GM23338 (cell line): ENCODE measurements around the gene ZKSCAN4. TPM values are rescaled to one million over a fixed set of nuclear protein-coding genes. Genes with fewer than 3 reads are reported as not detected.

ENCODE experiments used
- ATAC-seq: fragments of 200-7000 bp; cut with Tn5 transposase; 3 replicates; pipeline ENCODE4 v1.9.1; 2020
- DNase-seq: peaks from one replicate; pipeline ENCODE4 v3.0.0-alpha.2; 2015; ENCODE audit warnings: low spot score
- H2AFZ ChIP-seq: fragments of 200-600 bp; sonication (generic); 2 replicates; pipeline ENCODE4 v1.8.0; 2016; ENCODE audit warnings: antibody characterized with exemption, mild to moderate bottlenecking, moderate library complexity
- H3F3A ChIP-seq: fragments of 200-600 bp; sonication (generic); replicated peaks from 2 replicates; pipeline ENCODE4 v1.8.0; 2017; ENCODE audit warnings: antibody characterized with exemption, mixed run types, low read depth
- H3K27ac ChIP-seq: fragments of 200-600 bp; sonication (generic); 2 replicates; pipeline ENCODE4 v1.6.1; 2016; ENCODE audit warnings: low read depth
- H3K27me3 ChIP-seq: fragments of 200-600 bp; sonication (generic); 2 replicates; pipeline ENCODE4 v1.8.0; 2016; ENCODE audit warnings: mild to moderate bottlenecking, mixed run types, moderate library complexity; ENCODE audit not compliant: insufficient read depth
- H3K36me3 ChIP-seq: fragments of 200-600 bp; sonication (generic); 2 replicates; pipeline ENCODE4 v1.8.0; 2016; ENCODE audit warnings: mild to moderate bottlenecking; ENCODE audit not compliant: insufficient read depth
- H3K4me1 ChIP-seq: fragments of 200-600 bp; sonication (generic); 2 replicates; pipeline ENCODE4 v1.8.0; 2016; ENCODE audit warnings: mild to moderate bottlenecking, moderate library complexity; ENCODE audit not compliant: insufficient read depth
- H3K4me2 ChIP-seq: fragments of 200-600 bp; sonication (generic); 2 replicates; pipeline ENCODE4 v1.7.1; 2017; ENCODE audit warnings: mixed run types
- H3K4me3 ChIP-seq: fragments of 200-600 bp; sonication (generic); 2 replicates; pipeline ENCODE4 v1.6.1; 2016; ENCODE audit warnings: mixed run types
- H3K79me2 ChIP-seq: fragments of 200-600 bp; sonication (generic); replicated peaks from 2 replicates; pipeline ENCODE4 v1.8.0; 2017; ENCODE audit warnings: mild to moderate bottlenecking; ENCODE audit not compliant: insufficient read depth
- H3K9me2 ChIP-seq: fragments of 200-600 bp; sonication (generic); 2 replicates; pipeline ENCODE4 v1.8.0; 2017; ENCODE audit not compliant: insufficient read depth
- H4K20me1 ChIP-seq: fragments of 200-600 bp; sonication (generic); replicated peaks from 2 replicates; pipeline ENCODE4 v1.8.0; 2017; ENCODE audit warnings: mild to moderate bottlenecking; ENCODE audit not compliant: insufficient read depth
- H3K27ac Mint-ChIP-seq: 2 replicates; pipeline ENCODE4 v1.8.0; 2020; ENCODE audit warnings: inconsistent platforms, mild to moderate bottlenecking, moderate library complexity, mixed read lengths
- H3K27me3 Mint-ChIP-seq: 3 replicates; pipeline ENCODE4 v1.8.0; 2022; ENCODE audit warnings: low read depth, mild to moderate bottlenecking, moderate library complexity, mixed read lengths, inconsistent platforms; ENCODE audit not compliant: insufficient read depth, poor library complexity
- H3K36me3 Mint-ChIP-seq: 3 replicates; pipeline ENCODE4 v1.8.0; 2021; ENCODE audit warnings: low read depth, mild to moderate bottlenecking, inconsistent platforms, moderate library complexity, mixed read lengths
- H3K4me1 Mint-ChIP-seq: 3 replicates; pipeline ENCODE4 v1.8.0; 2020; ENCODE audit warnings: mild to moderate bottlenecking, inconsistent platforms, mixed read lengths
- H3K4me3 Mint-ChIP-seq: 3 replicates; pipeline ENCODE4 v1.8.0; 2021; ENCODE audit warnings: moderate library complexity, mild to moderate bottlenecking, inconsistent platforms, mixed read lengths
- H3K9me3 Mint-ChIP-seq: 3 replicates; pipeline ENCODE4 v1.8.0; 2020; ENCODE audit warnings: moderate library complexity, mild to moderate bottlenecking, inconsistent platforms, mixed read lengths
- CREB1 ChIP-seq: fragments of 250-450 bp; sonication (Bioruptor Pico); IDR thresholded peaks from 2 replicates; pipeline ENCODE4 v1.5.0; 2020; ENCODE audit warnings: low read depth, mild to moderate bottlenecking, moderate library complexity
- ETS1 ChIP-seq: IDR thresholded peaks from 2 replicates; pipeline ENCODE4 v1.6.1; 2016; ENCODE audit warnings: antibody characterized with exemption
- EZH2 ChIP-seq: fragments of 200-600 bp; sonication (generic); IDR thresholded peaks from one replicate; pipeline ENCODE4 v1.8.0; 2017; ENCODE audit warnings: antibody characterized with exemption, mild to moderate bottlenecking, low read depth; ENCODE audit not compliant: unreplicated experiment
- EZH2phosphoT487 ChIP-seq: fragments of 200-600 bp; sonication (generic); IDR thresholded peaks from one replicate; pipeline ENCODE4 v1.8.1; 2018; ENCODE audit warnings: antibody characterized with exemption; ENCODE audit not compliant: unreplicated experiment
- JUNB ChIP-seq: IDR thresholded peaks from one replicate; pipeline ENCODE4 v1.6.1; 2016; ENCODE audit warnings: antibody characterized with exemption; ENCODE audit not compliant: unreplicated experiment
- NANOG ChIP-seq: IDR thresholded peaks from 2 replicates; pipeline ENCODE4 v1.6.1; 2016; ENCODE audit warnings: antibody characterized with exemption, borderline replicate concordance
- ZNF462 ChIP-seq: fragments of 250-450 bp; sonication (Bioruptor Pico); IDR thresholded peaks from 2 replicates; pipeline ENCODE4 v1.5.0; 2020; ENCODE audit warnings: mild to moderate bottlenecking, moderate library complexity
- long read RNA-seq: library from polyadenylated mRNA; unstranded; transcript quantifications from one replicate; pipeline ENCODE4 v2.0.0, GENCODE V29; 2020; ENCODE audit not compliant: unreplicated experiment
- polyA plus RNA-seq: library from polyadenylated mRNA; unstranded; fragments of >200 nt; fragmentation: Nextera tagmentation; extraction: Ambion mirVana; gene quantifications from 2 replicates; pipeline ENCODE4 v1.2.1, GENCODE V29; 2016
- total RNA-seq: library from RNA; depleted of rRNA; stranded (reverse); fragments of >200 nt; shearing (Covaris generic); gene quantifications from 2 replicates; pipeline ENCODE4 v1.2.3, GENCODE V29; 2014; rRNA removed
- TF ChIP-seq, protein P1 (sequence below): IDR thresholded peaks from one replicate; pipeline ENCODE4 v1.6.1; 2018; ENCODE audit warnings: antibody characterized with exemption; ENCODE audit not compliant: unreplicated experiment

The ZKSCAN4 gene
- total RNA-seq (5.7 and 5.9 TPM in 2 replicates), polyA plus RNA-seq (2.8 and 3.1 TPM in 2 replicates)
- long read RNA-seq, partial matches to known transcripts: 0 of 2 reads
- long read RNA-seq, other reads (novel, unspliced or antisense): 1 of 2 reads

- Histone ChIP-seq H3K27me3 (0 out of 2 replicates have a peak, but pooled peaks cover 12% of the 10 kb centered on the region), H3K27ac (0 out of 2 replicates have a peak within 1 kb of the TSS, but pooled peaks have one; percentile 36), H3K4me3 (peak within 1 kb of the TSS; percentile 93), H3K4me1 (peaks cover 11% of the 10 kb centered on the region), H2AFZ (peak within 1 kb of the TSS; percentile 97), H3K9me2 (no peaks in the 10 kb centered on the region), H3K79me2 (peaks cover 16% of the 10 kb centered on the region), H3K36me3 (peaks cover 6% of the 10 kb centered on the region), H3F3A (no peaks in the 10 kb centered on the region), H3K4me2 (peak within 1 kb of the TSS; percentile 95), H4K20me1 (no peaks in the 10 kb centered on the region)
- ATAC-seq (peak; percentile 98), DNase-seq (peak; percentile 97)
- Mint-ChIP-seq H3K27ac (peak within 1 kb of the TSS; percentile 93), H3K27me3 (peaks cover 10% of the 10 kb centered on the region), H3K4me1 (peaks cover 11% of the 10 kb centered on the region), H3K4me3 (peak within 1 kb of the TSS; percentile 99), H3K9me3 (no peaks in the 10 kb centered on the region), H3K36me3 (peaks cover 8% of the 10 kb centered on the region; the same call in 2 of the 3 replicates)
- TF ChIP-seq CREB1 (CRISPR knock-in tag) (peak; percentile 50; the same call in 1 of the 2 replicates), ETS1 (peak; percentile 80), NANOG (no peak)
Observed at GRCh38 chr6:28252009-28252975, at the start of gene ZKSCAN4. TSS of gene ZKSCAN4 (minus strand) at chr6:28252269. CDS start at chr6:28251980, 289 bp downstream.

GRCh38 chr6:28296520-28297060 lies 44.5 kb upstream of the ZKSCAN4 start:
- Histone ChIP-seq H3K36me3 (no peaks in the 10 kb centered on the region), H3K4me3 (no peak overlapping the region), H3K4me2 (no peak overlapping the region), H3K27me3 (no peaks in the 10 kb centered on the region), H3K4me1 (no peaks in the 10 kb centered on the region), H3F3A (no peaks in the 10 kb centered on the region), H3K27ac (no peak overlapping the region), H2AFZ (no peak overlapping the region), H4K20me1 (0 out of 2 replicates have a peak, but pooled peaks cover 5% of the 10 kb centered on the region), H3K9me2 (no peaks in the 10 kb centered on the region), H3K79me2 (no peaks in the 10 kb centered on the region)
- H3K9me3 Mint-ChIP-seq: no peaks in the 10 kb centered on the region
- ATAC-seq: no peak
- H3K27me3 Mint-ChIP-seq: no peaks in the 10 kb centered on the region
- no peak overlapping the region for H3K4me3 Mint-ChIP-seq
- no peaks in the 10 kb centered on the region for H3K4me1 Mint-ChIP-seq
- no peak overlapping the region for H3K27ac Mint-ChIP-seq
- peaks cover 5% of the 10 kb centered on the region for H3K36me3 Mint-ChIP-seq
- no peak for DNase-seq
- no peak for TF ChIP-seq EZH2
- TF ChIP-seq JUNB: no peak
- TF ChIP-seq, protein P1, sequence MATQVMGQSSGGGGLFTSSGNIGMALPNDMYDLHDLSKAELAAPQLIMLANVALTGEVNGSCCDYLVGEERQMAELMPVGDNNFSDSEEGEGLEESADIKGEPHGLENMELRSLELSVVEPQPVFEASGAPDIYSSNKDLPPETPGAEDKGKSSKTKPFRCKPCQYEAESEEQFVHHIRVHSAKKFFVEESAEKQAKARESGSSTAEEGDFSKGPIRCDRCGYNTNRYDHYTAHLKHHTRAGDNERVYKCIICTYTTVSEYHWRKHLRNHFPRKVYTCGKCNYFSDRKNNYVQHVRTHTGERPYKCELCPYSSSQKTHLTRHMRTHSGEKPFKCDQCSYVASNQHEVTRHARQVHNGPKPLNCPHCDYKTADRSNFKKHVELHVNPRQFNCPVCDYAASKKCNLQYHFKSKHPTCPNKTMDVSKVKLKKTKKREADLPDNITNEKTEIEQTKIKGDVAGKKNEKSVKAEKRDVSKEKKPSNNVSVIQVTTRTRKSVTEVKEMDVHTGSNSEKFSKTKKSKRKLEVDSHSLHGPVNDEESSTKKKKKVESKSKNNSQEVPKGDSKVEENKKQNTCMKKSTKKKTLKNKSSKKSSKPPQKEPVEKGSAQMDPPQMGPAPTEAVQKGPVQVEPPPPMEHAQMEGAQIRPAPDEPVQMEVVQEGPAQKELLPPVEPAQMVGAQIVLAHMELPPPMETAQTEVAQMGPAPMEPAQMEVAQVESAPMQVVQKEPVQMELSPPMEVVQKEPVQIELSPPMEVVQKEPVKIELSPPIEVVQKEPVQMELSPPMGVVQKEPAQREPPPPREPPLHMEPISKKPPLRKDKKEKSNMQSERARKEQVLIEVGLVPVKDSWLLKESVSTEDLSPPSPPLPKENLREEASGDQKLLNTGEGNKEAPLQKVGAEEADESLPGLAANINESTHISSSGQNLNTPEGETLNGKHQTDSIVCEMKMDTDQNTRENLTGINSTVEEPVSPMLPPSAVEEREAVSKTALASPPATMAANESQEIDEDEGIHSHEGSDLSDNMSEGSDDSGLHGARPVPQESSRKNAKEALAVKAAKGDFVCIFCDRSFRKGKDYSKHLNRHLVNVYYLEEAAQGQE: no peak
- TF ChIP-seq ZNF462: no peak
- TF ChIP-seq EZH2phosphoT487: no peak
